ENCODE data around the gene ATG16L1. TPM values are rescaled to one million over a fixed set of nuclear protein-coding genes. Genes with fewer than 3 reads are reported as not detected.

Gene ATG16L1
- total and polyA plus RNA-seq, 2 of the 4 experiments (the other 2 are of a cell fraction): 20.0 to 26.2 TPM

DNA sequence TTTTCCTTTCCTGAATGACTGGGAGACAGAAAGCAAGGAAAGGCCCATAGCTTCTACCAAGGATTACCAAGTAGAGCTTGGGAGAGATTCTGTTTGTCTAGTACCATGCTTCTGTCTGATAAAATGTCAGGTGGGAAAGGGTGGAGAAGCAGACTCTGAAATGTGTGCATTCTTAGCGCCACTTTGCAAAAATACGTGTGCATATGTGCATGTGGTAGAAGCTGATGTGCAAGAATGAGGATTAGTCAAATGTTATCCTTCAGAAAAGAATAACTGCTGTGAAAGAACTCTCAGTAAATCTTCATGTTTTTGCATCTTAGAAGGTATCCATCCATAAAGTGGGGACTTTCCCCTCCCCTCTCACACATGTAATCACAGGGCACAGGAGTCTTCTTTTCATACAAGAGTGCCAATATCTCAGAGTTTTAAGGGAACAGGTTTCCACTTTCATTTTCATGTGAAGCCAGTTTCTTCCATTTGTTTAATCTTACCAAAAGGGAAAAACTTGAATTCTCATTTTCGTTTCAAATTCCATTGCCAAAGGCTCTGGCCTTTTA is 87.4 kb downstream of the ATG16L1 start:
- H4K5ac ChIP-seq (ENCODE audit: low read depth, low read length): no peak overlapping the region
- BruUV-seq (replicated peaks): no TSS peak
- CTCF ChIA-PET: no interaction called here
- no peaks in the 10 kb centered on the region for H3K9me3 ChIP-seq (ENCODE audit: control insufficient read depth, insufficient read depth, low read length)
- H2BK20ac ChIP-seq (ENCODE audit: low read depth, low read length): no peak overlapping the region
- H2BK120ac ChIP-seq (ENCODE audit: low read depth, low read length): no peak overlapping the region
- no peaks in the 10 kb centered on the region for H4K20me1 ChIP-seq (ENCODE audit: insufficient read depth, low read length)
- no peak overlapping the region for H3K18ac ChIP-seq (ENCODE audit: low read depth, low read length)
- POLR2A ChIA-PET (ENCODE audit: unreplicated experiment): no interaction called here
- H4K91ac ChIP-seq (ENCODE audit: insufficient read depth, low read depth, low read length): no peak overlapping the region
- H3K27ac ChIP-seq (ENCODE audit: insufficient read depth, low read length): no peak overlapping the region
- intact Hi-C loops (cut with micrococcal nuclease) (no loop called here), in situ Hi-C loops (cut with MboI; ENCODE audit: low sequenced_read_pairs) (no loop called here), dilution Hi-C loops (cut with HindIII; ENCODE audit: low sequenced_read_pairs, unreplicated experiment) (no loop called here)
- H2BK15ac ChIP-seq (ENCODE audit: low read depth, low read length): no peak overlapping the region
- 100% methylated on average over 1 of the region's 3 CpGs; no CpG with 5 or more reads in 1 of the 2 experiments for WGBS, 2 experiments (ENCODE audit: extremely low coverage in 2 of 2, insufficient read length in 1 of 2)
- H2AK9ac ChIP-seq (replicated peaks; ENCODE audit: low read depth, low read length, poor library complexity): no peak overlapping the region
- no peak overlapping the region for H3K56ac ChIP-seq (ENCODE audit: extremely low read depth, insufficient read depth, low read length)
- no peak overlapping the region for H2AK5ac ChIP-seq (ENCODE audit: low read depth, low read length)
- no peak overlapping the region for H4K8ac ChIP-seq (ENCODE audit: low read depth in 2 of 2, low read length in 2 of 2)
- H2AFZ ChIP-seq (replicated peaks; ENCODE audit: low read length, poor library complexity): no peak overlapping the region
- DNase-seq: no peak
- ATAC-seq (ENCODE audit: low read depth): no peak
- H3K23ac ChIP-seq (ENCODE audit: low read depth, low read length): no peak overlapping the region
- no peak overlapping the region for H3K9ac ChIP-seq (ENCODE audit: low read depth, low read length)
- TF ChIP-seq MAZ (IDR thresholded peaks at IDR 0.05; ENCODE audit: borderline replicate concordance, low read depth, low read length) (no peak), RCOR1 (IDR thresholded peaks at IDR 0.05; ENCODE audit: insufficient replicate concordance, low read length) (no peak), NFE2L2 (IDR thresholded peaks at IDR 0.05; ENCODE audit: low read depth, low read length) (no peak), MAFK (IDR thresholded peaks at IDR 0.05; ENCODE audit: low read depth, low read length) (no peak), RAD21 (IDR thresholded peaks at IDR 0.05; ENCODE audit: low read length) (no peak)
- no peak overlapping the region for H3K4me3 ChIP-seq (ENCODE audit: insufficient read depth, low read depth, low read length)
- H3K9me1 ChIP-seq (ENCODE audit: insufficient read depth, low read length): no peaks in the 10 kb centered on the region
- peaks cover 29% of the 10 kb centered on the region for H3K27me3 ChIP-seq (ENCODE audit: control insufficient read depth, insufficient read depth, low read length)
- no peaks in the 10 kb centered on the region for H3K36me3 ChIP-seq (ENCODE audit: control insufficient read depth, insufficient read depth, low read length)
- no peak overlapping the region for H3K14ac ChIP-seq (replicated peaks; ENCODE audit: low read depth, low read length)
- no peaks in the 10 kb centered on the region for H3K79me1 ChIP-seq (ENCODE audit: low read depth in 1 of 2, low read length in 2 of 2)
- H3K4ac ChIP-seq (ENCODE audit: low read depth, low read length): no peak overlapping the region
- no peak overlapping the region; the same call in 1 of the 2 replicates for H3K4me2 ChIP-seq (ENCODE audit: low read depth, low read length)
- no peak overlapping the region for H2BK5ac ChIP-seq (ENCODE audit: low read depth, low read length, poor library complexity, severe bottlenecking)
- no peaks in the 10 kb centered on the region for H3K4me1 ChIP-seq (ENCODE audit: control insufficient read depth, insufficient read depth, low read length)

Data from IMR-90 (cell line).